ENCODE data around the gene BNIP5. TPM values are rescaled to one million over a fixed set of nuclear protein-coding genes. Genes with fewer than 3 reads are reported as not detected.

BNIP5 gene
- total RNA-seq, 2 donors from 2014 or later = not detected

GRCh38 chr6:36382976-36383375 is 46.3 kb upstream of the BNIP5 start:
- Histone ChIP-seq H3K27ac (ENCODE audit: low read depth, low read length) (no peak overlapping the region), H3K27me3 (ENCODE audit: control insufficient read depth, insufficient read depth, low read length, poor library complexity, severe bottlenecking) (peaks cover 23% of the 10 kb centered on the region), H3K4me3 (ENCODE audit: low read length) (no peak overlapping the region), H3K4me1 (ENCODE audit: control insufficient read depth, insufficient read depth, low read length) (peaks cover 6% of the 10 kb centered on the region), H3K9me3 (ENCODE audit: control insufficient read depth, low read length) (no peaks in the 10 kb centered on the region), H3K36me3 (ENCODE audit: control insufficient read depth, insufficient read depth, low read length) (no peaks in the 10 kb centered on the region), H3K9ac (ENCODE audit: extremely low read depth, low read length, poor library complexity, severe bottlenecking) (no peak overlapping the region)
- WGBS, 2 experiments (ENCODE audit: insufficient coverage in 1 of 2, insufficient read length in 1 of 2) = 72 to 92% methylated on average over 3 to 4 of the region's 4 CpGs
- Mint-ChIP-seq H3K27ac (no peak overlapping the region), H3K27me3 (ENCODE audit: insufficient read depth) (peaks cover 25% of the 10 kb centered on the region), H3K36me3 (ENCODE audit: low read depth) (no peaks in the 10 kb centered on the region), H3K9me3 (no peaks in the 10 kb centered on the region), H3K4me3 (no peak overlapping the region), H3K4me1 (peaks cover 53% of the 10 kb centered on the region)
- DNase-seq = no peak
- TF ChIP-seq CTCF (conservative IDR thresholded peaks at IDR 0.05) = no peak

GRCh38 chr6:36381502-36382389 is 45.1 kb upstream of the BNIP5 start:
- H3K27ac ChIP-seq (ENCODE audit: low read depth, low read length) = no peak overlapping the region
- peaks cover 14% of the 10 kb centered on the region for H3K27me3 Mint-ChIP-seq (ENCODE audit: insufficient read depth)

GRCh38 chr6:36380166-36380565 is 43.5 kb upstream of the BNIP5 start:
- Histone ChIP-seq H3K27ac (ENCODE audit: low read depth, low read length) (no peak overlapping the region), H3K27me3 (ENCODE audit: control insufficient read depth, insufficient read depth, low read length, poor library complexity, severe bottlenecking) (no peaks in the 10 kb centered on the region), H3K9ac (ENCODE audit: extremely low read depth, low read length, poor library complexity, severe bottlenecking) (no peak overlapping the region), H3K36me3 (ENCODE audit: control insufficient read depth, insufficient read depth, low read length) (no peaks in the 10 kb centered on the region), H3K4me1 (ENCODE audit: control insufficient read depth, insufficient read depth, low read length) (peaks cover 6% of the 10 kb centered on the region), H3K4me3 (ENCODE audit: low read length) (no peak overlapping the region), H3K9me3 (ENCODE audit: control insufficient read depth, low read length) (no peaks in the 10 kb centered on the region)
- DNase-seq = no peak
- H3K4me1 Mint-ChIP-seq = peaks cover 33% of the 10 kb centered on the region
- H3K4me3 Mint-ChIP-seq = no peak overlapping the region
- no peaks in the 10 kb centered on the region for H3K36me3 Mint-ChIP-seq (ENCODE audit: low read depth)
- no peaks in the 10 kb centered on the region for H3K9me3 Mint-ChIP-seq
- 91 to 94% methylated on average over 3 to 4 of the region's 4 CpGs for WGBS, 2 experiments (ENCODE audit: insufficient coverage in 1 of 2, insufficient read length in 1 of 2)
- no peaks in the 10 kb centered on the region for H3K27me3 Mint-ChIP-seq (ENCODE audit: insufficient read depth)
- no peak overlapping the region for H3K27ac Mint-ChIP-seq
- TF ChIP-seq CTCF (conservative IDR thresholded peaks at IDR 0.05) = no peak

More at GRCh38 chr6:36381502-36382389, 45.1 kb upstream of the BNIP5 start:
- no peaks in the 10 kb centered on the region for H3K9me3 Mint-ChIP-seq
- Histone ChIP-seq H3K36me3 (ENCODE audit: control insufficient read depth, insufficient read depth, low read length) (no peaks in the 10 kb centered on the region), H3K9ac (ENCODE audit: extremely low read depth, low read length, poor library complexity, severe bottlenecking) (no peak overlapping the region), H3K4me3 (ENCODE audit: low read length) (no peak overlapping the region), H3K27me3 (ENCODE audit: control insufficient read depth, insufficient read depth, low read length, poor library complexity, severe bottlenecking) (peaks cover 10% of the 10 kb centered on the region), H3K9me3 (ENCODE audit: control insufficient read depth, low read length) (no peaks in the 10 kb centered on the region), H3K4me1 (ENCODE audit: control insufficient read depth, insufficient read depth, low read length) (peaks cover 6% of the 10 kb centered on the region)
- H3K4me3 Mint-ChIP-seq = no peak overlapping the region
- TF ChIP-seq CTCF (conservative IDR thresholded peaks at IDR 0.05) = no peak
- H3K27ac Mint-ChIP-seq = no peak overlapping the region
- peaks cover 46% of the 10 kb centered on the region for H3K4me1 Mint-ChIP-seq
- no peaks in the 10 kb centered on the region for H3K36me3 Mint-ChIP-seq (ENCODE audit: low read depth)
- DNase-seq = no peak
- WGBS, 2 experiments (ENCODE audit: insufficient coverage in 1 of 2, insufficient read length in 1 of 2) = 85 to 87% methylated on average over 3 to 9 of the region's 9 CpGs

All from endodermal cell (in vitro differentiated cells).